Mucosa of gallbladder (tissue), 1 donor: Measurements from ENCODE around the gene PDE6B. TPM values are rescaled to one million over a fixed set of nuclear protein-coding genes. Genes with fewer than 3 reads are reported as not detected.

Source experiments
- DNase-seq: peaks from one replicate; pipeline ENCODE4 v3.0.0-alpha.2; 2020; ENCODE audit warnings: low spot score
- total RNA-seq: library from RNA; stranded (reverse); gene quantifications from one replicate; pipeline ENCODE4 v1.2.1, GENCODE V29; 2021
- donor health status: DM: no; HTN: no; CAD: no.

PDE6B gene
- total RNA-seq, 1 donor from 2014 or later: 8.6 TPM

DNA sequence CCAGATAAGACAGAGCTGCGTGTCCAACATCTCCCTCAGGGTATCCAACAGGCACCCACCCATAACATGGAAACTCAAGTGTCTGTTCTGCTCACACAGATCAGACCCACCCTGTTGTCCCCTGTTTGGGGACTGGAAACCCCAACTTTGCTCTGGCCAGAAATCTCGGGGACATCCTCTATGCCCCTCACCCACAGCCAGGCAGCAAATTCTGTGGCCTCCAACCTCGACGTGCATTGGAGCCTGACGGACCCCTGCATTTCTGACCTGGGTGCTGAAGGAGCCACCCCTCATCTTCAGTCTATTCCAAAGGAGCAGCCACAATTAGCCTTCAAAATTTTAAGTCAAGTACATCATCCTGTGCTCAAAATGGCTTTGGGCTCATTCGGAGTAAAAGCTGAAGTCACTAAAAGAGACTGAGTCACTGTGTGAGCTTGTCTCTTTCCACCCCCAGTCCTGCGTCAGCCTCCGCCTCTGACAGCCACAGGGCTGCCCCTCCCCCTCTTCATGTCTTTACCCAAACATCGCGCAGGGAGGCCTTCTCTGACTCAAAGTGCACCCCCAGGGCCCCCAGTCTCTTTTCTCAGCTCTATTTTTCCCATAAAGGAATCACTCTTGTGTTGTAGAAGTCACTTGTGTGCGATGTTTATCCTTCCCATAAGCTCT lies 24.4 kb upstream of the PDE6B start:
- DNase-seq: no peak

DNA sequence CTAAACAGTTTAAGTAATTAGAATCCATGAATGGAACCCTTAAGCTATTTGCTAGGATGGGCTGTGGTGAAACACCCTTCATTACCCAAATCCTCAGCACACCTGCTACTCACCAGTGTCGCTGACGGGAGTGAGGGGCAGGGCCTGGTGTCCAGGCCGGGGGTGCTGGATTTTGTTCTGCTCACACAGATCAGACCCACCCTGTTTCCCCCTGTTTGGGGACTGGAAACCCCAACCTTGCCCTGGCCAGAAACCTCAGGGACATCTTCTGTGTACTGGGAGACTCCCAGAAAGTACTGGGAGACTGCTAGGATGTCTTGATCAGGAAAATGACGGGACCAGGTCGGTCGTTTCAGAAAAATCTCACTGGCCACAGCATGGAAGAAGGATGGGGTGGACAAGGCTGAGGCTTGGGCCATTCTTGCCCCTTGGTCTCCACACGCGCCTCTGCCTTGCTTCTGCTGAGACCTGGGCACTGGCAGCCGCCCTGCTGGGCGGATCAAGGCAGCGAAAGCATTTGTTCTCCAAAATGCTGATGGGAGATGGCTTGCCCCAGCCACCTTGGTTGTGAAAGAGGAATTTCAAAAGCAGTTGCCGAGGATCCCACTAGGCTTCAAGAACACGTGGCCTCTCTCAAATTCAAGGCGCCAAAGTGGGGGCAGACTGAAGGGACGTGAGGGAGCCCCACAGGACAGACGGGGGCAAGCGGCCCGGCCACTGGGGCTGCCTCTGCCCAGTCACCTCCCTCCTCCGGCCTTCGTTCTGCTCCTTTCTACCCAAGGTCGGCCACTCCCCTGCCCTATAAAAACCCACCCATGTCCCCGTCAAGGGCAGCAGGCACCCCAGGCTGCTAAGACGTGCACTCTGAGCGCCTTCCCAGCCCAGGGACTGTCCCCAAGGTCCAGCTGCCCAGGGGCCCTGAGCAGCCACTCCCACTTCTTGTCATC lies 23.5 kb upstream of the PDE6B start:
- DNase-seq: no peak

DNA sequence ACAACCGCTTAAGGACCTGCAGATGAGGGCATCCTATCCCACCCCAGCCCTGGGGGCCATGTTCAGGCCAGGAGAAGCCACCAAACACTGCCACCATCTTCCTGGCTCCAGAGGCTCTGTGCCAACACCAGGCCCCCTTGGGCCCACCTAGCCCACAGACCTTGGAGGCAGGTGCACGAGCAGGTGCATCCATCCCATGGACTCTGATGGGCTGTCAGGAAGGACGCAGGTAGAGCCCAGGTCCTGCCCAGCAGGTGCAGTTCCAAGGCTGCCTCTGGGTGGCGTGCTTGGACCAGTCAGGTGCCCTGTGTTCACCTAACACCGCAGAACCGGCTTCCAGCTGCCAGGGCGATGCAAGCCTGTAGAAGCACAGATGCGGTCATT lies 22.8 kb upstream of the PDE6B start:
- peak; percentile 75 for DNase-seq

DNA sequence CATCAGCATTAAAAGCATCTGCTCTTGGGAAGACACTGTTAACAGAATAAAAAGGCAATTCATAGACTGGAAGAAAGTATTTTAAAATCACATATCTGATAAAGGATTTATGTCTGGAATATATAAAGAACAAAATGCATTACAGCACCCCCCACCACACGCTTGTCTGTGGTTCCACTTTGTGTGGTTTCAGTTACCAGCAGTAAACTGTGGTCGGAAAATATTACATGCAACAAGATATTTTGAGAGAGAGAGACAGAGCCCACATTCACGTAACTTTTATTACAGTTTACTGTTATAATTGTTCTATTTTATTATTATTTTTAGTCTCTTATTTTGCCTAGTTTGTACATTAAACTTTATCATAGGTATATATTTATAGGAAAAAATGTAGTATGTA lies 21.2 kb upstream of the PDE6B start:
- no peak for DNase-seq

DNA sequence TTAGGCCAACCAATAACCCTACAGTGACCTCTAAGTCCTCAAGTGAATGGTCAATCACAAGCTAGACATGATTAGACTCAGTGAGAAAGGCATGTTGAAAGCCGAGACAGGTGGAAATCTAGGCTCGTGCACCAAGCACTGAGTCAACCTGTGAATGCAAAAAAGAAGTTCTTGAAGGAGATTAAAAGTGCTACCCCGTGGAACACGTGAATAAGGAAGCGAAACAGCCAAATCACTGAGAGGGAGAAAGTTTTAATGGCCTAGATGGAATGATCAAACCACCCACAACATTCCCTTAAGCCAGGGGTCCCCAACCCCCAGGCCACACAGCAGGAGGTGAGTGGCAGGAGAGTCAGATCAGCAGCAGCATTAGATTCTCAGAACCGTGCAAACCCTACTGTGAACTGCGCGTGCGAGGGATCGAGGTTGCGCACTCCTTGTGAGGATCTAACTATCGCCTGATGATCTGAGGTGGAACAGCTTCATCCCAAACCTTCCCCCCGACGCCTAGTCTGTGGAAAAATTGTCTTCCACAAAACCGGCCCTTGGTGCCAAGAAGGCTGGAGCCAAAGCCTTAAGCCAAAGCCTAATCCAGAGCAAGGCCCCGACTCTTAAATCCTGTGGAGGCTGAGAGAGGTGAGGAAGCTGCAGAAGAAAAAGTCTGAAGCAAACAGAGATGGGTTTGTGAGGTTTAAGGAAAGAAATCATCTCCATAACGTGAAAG lies 19.5 kb upstream of the PDE6B start:
- DNase-seq: no peak

DNA sequence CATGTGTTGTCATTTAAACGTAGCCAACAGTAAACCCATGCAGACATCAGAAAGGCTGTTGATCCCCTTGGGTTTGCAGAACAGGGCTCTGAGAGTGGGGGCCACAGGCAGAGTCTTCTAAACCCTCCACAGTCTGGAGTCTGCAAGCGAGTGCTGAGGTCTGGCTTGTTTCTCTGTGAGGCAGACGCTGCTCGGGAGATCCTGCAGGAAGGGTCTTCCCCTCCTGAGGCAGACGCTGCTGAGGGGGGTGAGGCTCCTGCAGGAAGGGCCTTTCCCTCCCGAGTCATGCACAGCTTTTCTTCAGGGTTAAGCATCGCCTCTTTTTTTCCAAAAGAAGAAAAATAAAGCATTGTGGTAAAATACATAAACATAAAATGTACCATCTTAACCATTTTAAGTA lies 17.1 kb upstream of the PDE6B start:
- DNase-seq: no peak

DNA sequence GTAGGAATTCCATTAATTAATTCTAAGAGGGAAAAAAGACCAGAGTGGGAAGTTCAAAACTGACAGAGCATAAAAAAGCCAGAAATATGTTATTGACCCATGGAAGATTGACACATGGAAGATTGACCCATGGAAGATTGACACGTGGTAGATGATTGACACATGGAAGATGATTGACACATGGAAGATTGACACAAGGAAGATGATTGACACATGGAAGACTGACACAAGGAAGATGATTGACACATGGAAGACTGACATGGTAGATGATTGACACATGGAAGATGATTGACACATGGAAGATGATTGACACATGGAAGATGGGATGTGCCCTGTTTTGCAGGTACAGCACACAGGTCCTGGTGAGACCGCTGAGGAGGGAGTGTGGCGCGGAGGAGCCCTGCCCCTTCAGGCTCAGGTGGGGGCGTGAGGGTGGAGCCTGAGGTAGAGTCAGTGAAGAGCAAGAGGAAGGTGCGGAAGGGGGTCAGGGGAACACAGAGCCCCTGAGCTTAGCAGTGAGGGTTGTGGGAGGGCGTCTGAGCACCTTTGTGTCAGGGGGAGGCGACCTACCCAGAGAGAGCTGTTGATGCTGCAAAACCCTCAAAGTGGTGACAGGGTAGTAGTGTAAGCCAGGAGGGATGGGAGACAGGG lies 15.8 kb upstream of the PDE6B start:
- no peak for DNase-seq

DNA sequence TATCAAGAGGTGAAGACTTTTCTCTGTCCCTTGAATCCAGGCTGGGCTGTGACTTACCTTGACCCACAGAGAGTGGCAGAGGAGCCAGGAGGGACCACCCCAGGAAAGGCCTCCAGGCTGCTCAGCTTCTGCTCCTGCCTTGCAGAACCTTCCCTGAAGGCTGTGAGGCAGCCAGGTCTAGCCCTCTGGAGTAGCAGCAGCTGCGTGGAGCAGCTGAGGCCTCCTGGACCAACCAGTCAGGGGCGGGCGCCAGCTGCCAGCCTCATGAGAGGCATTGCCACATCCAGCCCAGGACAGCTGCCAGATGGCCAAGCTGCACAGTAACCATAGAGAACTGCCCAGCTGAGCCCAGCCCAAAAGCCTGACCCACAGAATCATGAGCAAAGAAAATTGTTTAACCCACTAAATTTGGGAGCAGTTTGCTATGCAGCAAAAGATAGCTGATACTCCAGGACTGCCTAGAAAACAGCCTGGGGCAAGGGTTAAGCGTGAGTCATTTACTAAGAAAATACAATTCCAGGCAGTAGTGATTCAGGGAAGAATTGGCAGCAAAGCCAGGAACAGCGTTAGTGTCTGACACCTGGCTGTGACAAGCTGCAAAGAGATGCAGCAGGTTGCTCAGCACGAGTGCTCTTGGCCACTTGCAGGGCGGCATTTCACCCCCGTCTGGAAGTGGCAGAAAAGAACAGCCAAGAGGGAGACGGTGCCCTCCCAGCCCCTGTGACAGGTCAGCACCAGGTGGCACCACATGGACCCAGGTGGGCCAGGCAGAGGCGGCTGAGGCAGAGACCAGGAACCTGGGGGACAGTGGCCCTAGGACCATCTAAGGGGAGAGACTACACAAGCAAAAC lies 14.7 kb upstream of the PDE6B start:
- peak; percentile 53 for DNase-seq

DNA sequence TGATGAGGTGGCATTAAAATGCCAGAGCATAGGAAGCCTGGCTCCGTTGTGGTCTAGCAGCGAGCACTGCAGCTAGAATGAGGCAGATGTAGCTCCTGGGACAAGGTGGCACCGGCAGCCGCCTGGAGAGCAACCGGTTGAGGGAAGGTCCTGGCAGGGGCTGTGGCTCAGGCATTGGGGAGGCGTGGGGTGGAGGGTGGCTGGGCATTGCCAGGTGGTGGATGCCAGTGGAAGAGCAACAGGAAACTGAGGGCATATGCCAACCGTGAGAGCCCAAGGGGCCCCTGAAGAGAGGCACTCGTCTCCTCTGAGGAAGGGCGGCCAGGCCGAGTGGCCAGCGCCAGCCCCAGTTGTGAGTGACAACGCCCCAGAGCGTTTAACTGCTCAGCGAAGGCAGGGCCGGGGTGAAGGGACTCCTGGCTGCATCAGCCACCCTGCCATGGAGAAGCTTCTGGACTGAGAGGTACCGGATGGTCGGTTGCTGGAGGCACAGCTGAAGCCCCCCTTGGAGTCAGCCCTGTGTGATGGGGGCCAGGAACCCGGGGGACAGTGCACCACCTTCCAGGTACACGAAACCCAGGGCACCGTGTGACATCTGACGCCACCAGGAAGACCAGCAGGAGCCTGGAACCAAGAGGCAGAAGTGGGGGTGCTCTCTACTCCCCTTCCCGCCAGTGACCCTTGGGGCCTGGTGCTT lies 13.2 kb upstream of the PDE6B start:
- no peak for DNase-seq

DNA sequence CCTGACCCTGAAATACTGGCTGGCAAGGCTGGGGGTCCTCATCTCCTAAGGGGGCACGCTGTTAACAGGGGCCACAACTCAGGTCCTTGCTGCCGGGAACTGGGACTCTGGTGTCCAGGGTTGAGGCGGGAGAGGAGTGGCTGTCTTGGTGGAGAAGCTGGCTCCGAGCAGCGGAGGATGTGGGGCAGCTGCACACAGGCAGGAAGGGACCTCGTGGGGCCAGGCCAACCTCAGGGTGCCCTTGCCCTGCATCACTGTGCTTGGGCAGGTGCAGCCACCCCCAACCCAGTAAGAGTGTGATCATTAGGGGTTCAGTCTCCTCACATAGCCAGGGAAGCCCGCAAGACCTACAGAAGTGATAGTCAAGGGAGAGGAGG lies 12.6 kb upstream of the PDE6B start:
- no peak for DNase-seq

DNA sequence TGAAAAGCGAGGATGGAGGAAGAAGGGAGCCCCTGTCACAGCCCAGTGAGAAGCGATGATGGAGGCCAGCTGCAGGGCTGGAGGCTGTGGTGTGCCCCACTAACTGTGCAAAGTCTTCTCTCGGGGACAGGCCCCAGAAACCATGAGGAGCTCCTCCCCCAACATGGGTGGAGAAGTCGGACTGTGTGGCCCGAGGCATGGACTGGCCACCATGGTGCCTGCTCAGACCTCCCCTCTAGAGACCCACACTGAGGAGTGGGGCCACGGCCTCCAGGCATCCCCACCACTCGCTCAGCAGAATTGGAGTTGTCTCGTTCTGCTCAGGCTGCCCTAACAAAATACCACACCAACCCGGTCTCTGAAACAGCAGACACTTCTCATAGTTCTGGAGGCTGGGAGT lies 12.2 kb upstream of the PDE6B start:
- no peak for DNase-seq

DNA sequence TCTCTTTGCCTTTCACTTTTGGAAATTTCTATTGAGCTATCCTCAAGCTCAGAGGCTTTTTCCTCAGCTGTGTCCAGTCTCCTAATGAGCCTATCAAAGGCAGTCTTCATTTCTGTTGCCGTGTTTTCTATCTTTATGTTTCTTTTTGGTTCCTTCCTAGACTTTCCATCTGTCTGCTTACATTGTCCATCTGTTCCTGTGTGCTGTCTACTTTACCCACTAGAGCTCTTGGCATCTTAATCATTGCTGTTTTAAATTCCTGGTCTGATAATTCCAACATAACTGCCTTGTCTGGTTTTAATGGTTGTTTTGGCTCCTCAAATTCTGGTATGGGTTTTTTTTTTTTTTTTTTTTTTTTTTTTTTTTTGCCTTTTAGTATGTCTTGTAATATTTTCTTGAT lies 9.3 kb upstream of the PDE6B start:
- DNase-seq: no peak

DNA sequence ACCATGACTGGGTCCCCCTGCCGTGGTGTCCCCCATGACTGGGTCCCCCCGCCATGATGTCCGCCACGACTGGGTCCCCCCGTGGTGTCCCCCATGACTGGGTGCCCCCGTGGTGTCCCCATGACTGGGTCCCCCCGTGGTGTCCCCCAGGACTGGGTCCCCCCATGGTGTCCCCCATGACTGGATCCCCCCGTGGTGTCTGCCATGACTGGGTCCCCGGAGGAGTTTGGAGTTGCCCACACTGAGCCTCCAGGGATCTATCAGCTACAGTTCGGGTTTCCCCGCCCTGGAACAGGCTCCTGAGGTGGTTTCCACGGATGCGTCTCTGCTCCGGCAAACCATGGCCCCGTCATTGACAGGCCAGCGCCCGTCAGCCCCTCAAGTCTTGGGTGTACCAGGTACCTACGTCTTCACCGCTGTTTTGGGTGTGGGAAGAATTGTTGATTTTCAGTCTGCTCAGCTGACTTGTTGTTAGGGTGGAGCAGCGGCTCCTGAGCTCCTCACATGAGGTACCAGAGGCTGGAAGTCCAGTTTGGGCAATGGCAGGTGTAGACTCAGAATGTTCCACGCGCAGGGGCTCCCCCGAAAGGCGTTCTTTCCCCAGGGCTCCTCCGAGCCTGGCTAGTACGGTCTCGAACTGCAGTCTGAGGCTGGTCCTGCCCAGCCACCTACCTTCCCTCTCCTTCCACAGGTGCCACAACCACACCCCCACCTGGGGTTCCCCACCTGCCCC lies 8.3 kb upstream of the PDE6B start:
- no peak for DNase-seq

DNA sequence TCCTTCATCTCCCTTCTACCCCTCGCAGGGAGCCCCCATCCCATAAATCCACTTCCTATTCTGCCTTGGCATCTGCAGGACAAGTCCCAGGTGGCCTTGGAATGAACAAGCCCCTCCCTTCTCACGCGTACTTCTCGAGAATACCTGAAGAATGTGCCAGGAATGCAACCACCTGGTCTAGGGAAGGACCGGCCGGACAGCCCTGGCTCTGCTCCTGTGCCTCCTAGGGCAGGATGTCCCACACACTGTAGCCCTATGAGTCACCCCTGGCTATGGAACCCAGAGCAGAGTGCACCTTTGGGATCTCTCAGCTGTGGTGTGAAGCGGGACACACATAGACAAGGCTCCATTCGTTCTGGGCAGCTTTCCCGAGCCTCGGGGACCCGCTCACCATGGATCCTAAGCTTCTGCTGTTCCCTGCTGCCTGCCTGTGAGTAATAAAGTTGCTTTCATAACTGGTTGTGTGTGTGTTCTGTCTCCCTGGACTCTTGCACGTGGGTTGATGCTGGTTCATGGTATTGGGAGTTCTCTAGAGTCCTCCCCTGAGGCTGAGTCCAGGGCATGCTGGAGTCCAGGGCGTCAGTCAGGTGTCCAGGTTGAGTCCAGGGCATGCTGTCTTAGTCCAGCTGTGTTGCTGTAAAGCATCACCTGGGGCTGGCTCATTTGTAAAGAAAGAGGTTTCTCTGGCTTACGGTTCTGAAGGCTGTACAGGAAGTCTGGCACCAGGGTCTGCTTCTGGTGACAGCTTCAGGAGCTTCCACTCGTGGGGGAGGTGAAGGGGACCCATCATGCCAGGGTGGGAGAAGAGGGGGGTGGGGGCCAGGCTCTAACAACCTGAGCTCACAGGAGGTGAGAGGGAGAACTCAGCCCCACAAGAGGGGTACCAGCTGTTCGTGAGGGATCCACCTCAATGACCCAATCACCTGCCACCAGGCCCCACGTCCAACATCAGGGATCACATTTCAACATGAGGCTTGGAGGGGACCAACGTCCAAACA lies 7.4 kb upstream of the PDE6B start:
- DNase-seq: no peak

DNA sequence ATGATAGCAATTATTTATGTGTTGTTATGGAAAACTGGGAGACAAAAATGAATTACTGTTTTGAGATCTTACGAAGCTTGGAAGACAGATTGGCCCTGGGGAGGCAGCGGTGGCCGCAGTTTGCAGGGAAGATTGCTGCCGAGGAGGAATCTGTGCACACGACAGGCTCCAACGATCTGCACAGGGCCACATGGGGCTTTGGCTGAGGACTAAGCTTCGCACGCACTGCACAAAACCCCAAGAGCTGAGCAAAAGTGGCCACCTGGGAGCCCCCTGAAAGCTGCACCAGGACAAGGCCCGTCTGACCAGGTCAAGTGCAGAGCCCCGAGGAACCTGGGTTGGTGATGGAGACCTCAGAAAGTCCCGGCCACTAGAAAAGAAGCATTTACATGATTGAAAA lies 5.2 kb upstream of the PDE6B start:
- DNase-seq: no peak

DNA sequence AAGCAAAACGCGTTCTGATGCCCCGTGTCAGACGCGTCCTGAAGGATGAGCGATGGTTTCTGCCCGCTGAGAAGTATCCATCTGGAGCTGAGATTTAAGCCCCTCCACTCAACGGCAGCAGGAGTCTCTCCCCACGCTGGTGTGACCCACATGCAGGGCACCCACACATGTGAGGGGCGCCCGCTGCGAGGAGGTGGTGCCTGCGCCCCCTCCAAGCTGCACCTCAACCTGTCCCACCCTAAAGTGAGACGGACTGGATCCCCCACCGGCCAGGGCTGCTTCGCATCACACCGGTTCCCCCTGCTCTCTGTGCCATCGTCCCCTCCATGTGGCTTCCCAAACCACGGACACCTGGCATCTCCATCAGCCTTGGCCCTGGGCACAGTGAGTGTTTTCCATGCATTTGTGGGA lies 4.5 kb upstream of the PDE6B start:
- no peak for DNase-seq

DNA sequence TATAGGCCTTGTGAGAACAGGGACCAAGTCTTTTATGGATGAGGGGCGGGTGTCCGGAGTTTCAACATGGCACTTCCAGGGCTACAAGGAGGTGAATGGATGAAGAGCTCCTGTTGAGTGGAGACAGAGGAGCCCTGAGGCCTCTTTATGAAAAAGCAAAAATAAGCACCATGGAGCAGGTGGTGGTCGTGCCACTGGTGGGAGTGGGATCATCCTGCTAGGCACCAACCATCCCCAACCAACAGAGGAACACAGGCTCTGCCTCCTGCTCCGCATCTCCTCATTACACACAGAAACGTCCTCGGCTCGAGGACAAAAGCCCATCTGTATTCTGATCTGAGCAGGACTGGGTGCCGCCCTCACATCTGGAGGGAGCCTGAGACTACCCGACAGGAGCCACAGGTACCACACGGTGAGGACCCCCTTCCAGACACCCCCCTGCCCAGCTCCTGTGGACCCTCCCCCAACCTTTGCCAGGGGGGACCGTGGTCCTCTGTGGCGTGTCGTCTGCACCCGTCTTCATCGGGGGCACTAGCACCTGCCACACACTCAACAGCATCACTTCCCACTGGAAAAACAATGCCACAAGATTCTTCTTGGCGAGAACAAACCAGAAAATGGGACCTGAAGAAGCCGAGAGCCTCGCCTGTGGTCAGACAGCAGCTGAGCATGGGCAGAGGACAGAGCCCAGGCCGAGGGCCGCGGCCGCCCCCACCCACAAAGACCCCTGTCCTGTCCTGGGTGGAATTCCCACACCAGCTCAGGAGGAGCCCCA lies 3.9 kb upstream of the PDE6B start:
- no peak for DNase-seq
